ENCODE data around the gene NPW. TPM values are rescaled to one million over a fixed set of nuclear protein-coding genes. Genes with fewer than 3 reads are reported as not detected.

NPW gene
- total and polyA plus RNA-seq, 9 of the 15 experiments (the other 6 are each of a cell fraction or from before 2014, with no cell fraction given), result 0.14 to 4.0 (median 2.6) TPM; not detected in 4

- TF ChIP-seq ZFX (CRISPR knock-in tag; IDR thresholded peaks at IDR 0.05) (0 out of 2 replicates have a peak, but pooled peaks have one; percentile 3), PKNOX1 (IDR thresholded peaks at IDR 0.05) (0 out of 2 replicates have a peak, but pooled peaks have one; percentile 15), MNT (conservative IDR thresholded peaks at IDR 0.05) (peak; percentile 21 to 34; a peak in 1 of 4 replicates), SIN3A (IDR thresholded peaks at IDR 0.05; ENCODE audit: borderline replicate concordance in 2 of 2, control insufficient read depth in 1 of 2, low read depth in 2 of 2, low read length in 2 of 2) (no peak; a peak in 1 of 4 replicates), CBX1 (IDR thresholded peaks at IDR 0.05; ENCODE audit: low read depth) (no peak), NFIC (IDR thresholded peaks at IDR 0.05) (no peak), MAZ (CRISPR knock-in tag; conservative IDR thresholded peaks at IDR 0.05 in 1 of 2, IDR thresholded peaks at IDR 0.05 in 1 of 2) (0 out of 4 replicates have a peak, but pooled peaks of 1 of the 2 experiments have one; percentile 13), RBM25 (IDR thresholded peaks at IDR 0.05; ENCODE audit: low read depth, low read length, severe bottlenecking) (no peak), AFF1 (IDR thresholded peaks at IDR 0.05; ENCODE audit: low read depth in 1 of 2, partially characterized antibody in 2 of 2) (no peak), HMBOX1 (IDR thresholded peaks at IDR 0.05) (no peak), EWSR1 (IDR thresholded peaks at IDR 0.05; ENCODE audit: borderline replicate concordance, low read depth, partially characterized antibody) (no peak), HMGN3 (IDR thresholded peaks at IDR 0.05; ENCODE audit: borderline replicate concordance, extremely low read depth, insufficient read length, low read depth, low read length) (peak; percentile 12), PRDM10 (IDR thresholded peaks at IDR 0.05; ENCODE audit: partially characterized antibody) (no peak)
Observed at GRCh38 chr16:2008009-2008526, 11.5 kb upstream of the NPW start (continued).

Measured in K562 (cell line).